ENCODE data around the gene RNU4-1.
"Not testable (repeated sequence)": the region's sequence is repeated elsewhere in the genome, so short reads cannot be mapped to it uniquely, and the experiment has no call there.

The RNU4-1 gene

GRCh38 chr12:120257041-120257821, 35.8 kb downstream of the RNU4-1 start:
- no peak for ATAC-seq

GRCh38 chr12:120254809-120255208, 38.2 kb downstream of the RNU4-1 start:
- no peak for ATAC-seq

GRCh38 chr12:120253313-120253712, 39.7 kb downstream of the RNU4-1 start:
- not testable (repeated sequence) for ATAC-seq

- peak; percentile 94 to 96 for ATAC-seq
Measured at GRCh38 chr12:120252071-120252906, 40.7 kb downstream of the RNU4-1 start.

GRCh38 chr12:120251364-120252070, 41.5 kb downstream of the RNU4-1 start:
- ATAC-seq = not testable (repeated sequence)

- ATAC-seq = peak; percentile 5 to 25
Measured at GRCh38 chr12:120249875-120250795, 42.9 kb downstream of the RNU4-1 start.

- no peak for ATAC-seq
Measured at GRCh38 chr12:120249266-120249874, 43.7 kb downstream of the RNU4-1 start.

- ATAC-seq = no peak
Measured at GRCh38 chr12:120247621-120248030, 45.4 kb downstream of the RNU4-1 start.

GRCh38 chr12:120247183-120247582, 45.9 kb downstream of the RNU4-1 start:
- ATAC-seq = no peak

- not testable (repeated sequence) for ATAC-seq
Measured at GRCh38 chr12:120246705-120247104, 46.3 kb downstream of the RNU4-1 start.

Measured in activated CD4-positive, CD25-positive, alpha-beta regulatory T cell treated with anti-CD3 and anti-CD28 coated beads, Interleukin-2, amount 50 U/mL, for 24 hours (primary cell).